Ovary (tissue), 3 donors: ENCODE measurements around the gene CACNA1C.

Source experiments
- EP300 ChIP-seq: sonication (generic); formaldehyde crosslinking; IDR thresholded peaks from one replicate; pipeline ENCODE4 v1.6.1; 2017; ENCODE audit warnings: antibody characterized with exemption
- POLR2A ChIP-seq: fragments of 450-650 bp; IDR thresholded peaks from one replicate; pipeline ENCODE4 v1.6.1; 2017; ENCODE audit warnings: antibody characterized with exemption, mild to moderate bottlenecking, moderate library complexity
- TF ChIP-seq, protein P1 (sequence below), 3 donors: fragments of 450-650 bp in 2 of 3; fragments of 200-600 bp in 1 of 3; IDR thresholded peaks; one replicate each; pipeline versions ENCODE4 v1.5.1 to v1.8.0; 2016 to 2022; ENCODE audit warnings: antibody characterized with exemption in 3 of 3, mild to moderate bottlenecking in 1 of 3
- donor health status: DM: no; HTN: no; CAD: no.

DNA sequence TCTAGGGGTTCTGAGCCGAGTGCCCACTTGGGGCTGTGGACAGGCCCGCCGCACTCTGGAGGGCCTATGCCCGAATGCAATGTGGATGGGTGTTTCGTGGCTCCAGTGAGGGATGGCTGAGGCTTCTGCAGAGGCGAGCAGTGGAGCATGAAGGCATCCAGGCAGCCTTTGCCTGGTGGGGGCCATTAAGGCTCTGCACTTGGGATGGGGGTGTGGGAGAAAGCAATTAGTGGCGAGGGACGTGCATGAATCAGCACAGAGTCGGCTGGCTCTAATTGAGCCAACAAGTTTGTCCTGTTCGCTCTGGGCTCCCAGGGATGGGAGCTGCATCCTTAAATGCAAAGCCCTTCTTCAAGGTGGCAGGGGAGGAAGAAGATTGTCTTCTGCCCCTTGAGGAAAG lies 395.1 kb downstream of the CACNA1C start:
- TF ChIP-seq EP300 (no peak), POLR2A (no peak)
- TF ChIP-seq, protein P1, sequence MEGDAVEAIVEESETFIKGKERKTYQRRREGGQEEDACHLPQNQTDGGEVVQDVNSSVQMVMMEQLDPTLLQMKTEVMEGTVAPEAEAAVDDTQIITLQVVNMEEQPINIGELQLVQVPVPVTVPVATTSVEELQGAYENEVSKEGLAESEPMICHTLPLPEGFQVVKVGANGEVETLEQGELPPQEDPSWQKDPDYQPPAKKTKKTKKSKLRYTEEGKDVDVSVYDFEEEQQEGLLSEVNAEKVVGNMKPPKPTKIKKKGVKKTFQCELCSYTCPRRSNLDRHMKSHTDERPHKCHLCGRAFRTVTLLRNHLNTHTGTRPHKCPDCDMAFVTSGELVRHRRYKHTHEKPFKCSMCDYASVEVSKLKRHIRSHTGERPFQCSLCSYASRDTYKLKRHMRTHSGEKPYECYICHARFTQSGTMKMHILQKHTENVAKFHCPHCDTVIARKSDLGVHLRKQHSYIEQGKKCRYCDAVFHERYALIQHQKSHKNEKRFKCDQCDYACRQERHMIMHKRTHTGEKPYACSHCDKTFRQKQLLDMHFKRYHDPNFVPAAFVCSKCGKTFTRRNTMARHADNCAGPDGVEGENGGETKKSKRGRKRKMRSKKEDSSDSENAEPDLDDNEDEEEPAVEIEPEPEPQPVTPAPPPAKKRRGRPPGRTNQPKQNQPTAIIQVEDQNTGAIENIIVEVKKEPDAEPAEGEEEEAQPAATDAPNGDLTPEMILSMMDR (IDR thresholded peaks at IDR 0.05), result no peak
